HFFc6 (cell line): Measurements from ENCODE around the gene SERTAD1. TPM values are rescaled to one million over a fixed set of nuclear protein-coding genes. Genes with fewer than 3 reads are reported as not detected.

ENCODE experiments used
- DNase-seq: peaks from one replicate; pipeline ENCODE4 v3.0.0-alpha.2; 2018
- H3K27ac Mint-ChIP-seq: 2 replicates; pipeline ENCODE4 v1.8.0; 2020; ENCODE audit warnings: mild to moderate bottlenecking, mixed read lengths
- H3K27me3 Mint-ChIP-seq: 2 replicates; pipeline ENCODE4 v1.8.0; 2021; ENCODE audit warnings: mild to moderate bottlenecking, moderate library complexity, mixed read lengths; ENCODE audit not compliant: insufficient read depth
- H3K36me3 Mint-ChIP-seq: 2 replicates; pipeline ENCODE4 v1.8.0; 2021; ENCODE audit warnings: low read depth, mixed read lengths
- H3K4me1 Mint-ChIP-seq: 2 replicates; pipeline ENCODE4 v1.8.0; 2020; ENCODE audit warnings: low read depth, mixed read lengths
- H3K4me3 Mint-ChIP-seq: 2 replicates; pipeline ENCODE4 v1.8.0; 2020; ENCODE audit warnings: mild to moderate bottlenecking, moderate library complexity, mixed read lengths
- H3K9me3 Mint-ChIP-seq: 2 replicates; pipeline ENCODE4 v1.8.0; 2020; ENCODE audit warnings: mild to moderate bottlenecking, mixed read lengths
- total RNA-seq, 6 experiments: library from RNA; stranded (reverse); fragmentation: NEBNext Ultra II Directional; extraction: Animal tissue kit (Norgen Biotek cat#: 25700); gene quantifications; 2 replicates in 1 of 6; 3 replicates in 5 of 6; pipeline ENCODE4 v1.2.3, GENCODE V29; 2021
- TF ChIP-seq, protein P1 (sequence below): fragments of 200-600 bp; sonication (generic); IDR thresholded peaks from 2 replicates; pipeline ENCODE4 v1.5.0; 2021; ENCODE audit warnings: antibody characterized with exemption, mild to moderate bottlenecking

Gene SERTAD1
- total RNA-seq, 6 experiments from 2014 or later: 18.5 to 25.4 (median 21.2) TPM

DNA sequence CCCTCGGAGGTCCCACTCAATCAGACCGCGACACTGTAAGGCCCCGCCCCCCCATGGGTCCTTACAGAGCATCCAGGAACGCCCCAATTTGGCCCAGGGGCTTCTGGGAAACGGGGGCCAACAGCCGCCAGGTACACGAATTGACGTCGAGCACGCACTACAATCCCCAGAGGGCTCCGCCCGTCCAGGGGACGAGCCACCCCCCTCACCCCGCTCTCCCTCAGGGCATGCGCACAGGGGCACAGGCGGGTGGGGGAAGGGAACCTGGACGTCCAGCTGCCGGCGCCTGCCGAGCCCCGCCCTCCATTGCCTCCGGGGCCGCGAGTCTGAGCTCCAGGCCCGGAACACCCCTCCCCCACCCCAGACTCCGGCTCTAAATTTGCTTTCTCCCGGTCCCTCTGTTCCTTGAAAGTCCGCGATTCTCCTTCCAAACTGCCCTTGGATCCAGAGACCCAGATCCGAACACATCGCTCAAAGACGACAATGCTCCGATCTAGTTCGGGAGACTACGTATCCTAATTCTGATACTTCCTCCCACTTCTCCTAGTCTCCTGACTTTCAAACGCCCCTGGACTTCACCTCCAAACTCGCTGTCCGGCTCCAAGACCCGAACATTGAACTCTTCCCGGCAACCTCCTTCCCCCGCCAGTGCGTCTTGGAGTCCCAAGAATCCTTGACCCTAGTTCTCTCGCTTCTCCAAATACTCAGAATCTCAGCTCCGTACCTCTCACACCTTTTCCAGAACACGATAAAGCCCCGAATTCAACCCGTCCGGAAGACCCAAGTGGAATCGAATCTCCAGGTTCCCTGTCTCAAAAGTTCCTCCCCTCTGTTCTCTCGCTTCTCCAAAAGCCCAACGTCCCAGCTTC, 17.6 kb upstream of the SERTAD1 start:
- Mint-ChIP-seq H3K9me3 (no peaks in the 10 kb centered on the region), H3K4me1 (peaks cover 36% of the 10 kb centered on the region), H3K27ac (peak overlapping the region; percentile 93), H3K27me3 (peaks cover 3% of the 10 kb centered on the region; the same call in 1 of the 2 replicates), H3K36me3 (peaks cover 43% of the 10 kb centered on the region), H3K4me3 (peak overlapping the region; percentile 96)
- peak; percentile 99 for DNase-seq
- TF ChIP-seq, protein P1, sequence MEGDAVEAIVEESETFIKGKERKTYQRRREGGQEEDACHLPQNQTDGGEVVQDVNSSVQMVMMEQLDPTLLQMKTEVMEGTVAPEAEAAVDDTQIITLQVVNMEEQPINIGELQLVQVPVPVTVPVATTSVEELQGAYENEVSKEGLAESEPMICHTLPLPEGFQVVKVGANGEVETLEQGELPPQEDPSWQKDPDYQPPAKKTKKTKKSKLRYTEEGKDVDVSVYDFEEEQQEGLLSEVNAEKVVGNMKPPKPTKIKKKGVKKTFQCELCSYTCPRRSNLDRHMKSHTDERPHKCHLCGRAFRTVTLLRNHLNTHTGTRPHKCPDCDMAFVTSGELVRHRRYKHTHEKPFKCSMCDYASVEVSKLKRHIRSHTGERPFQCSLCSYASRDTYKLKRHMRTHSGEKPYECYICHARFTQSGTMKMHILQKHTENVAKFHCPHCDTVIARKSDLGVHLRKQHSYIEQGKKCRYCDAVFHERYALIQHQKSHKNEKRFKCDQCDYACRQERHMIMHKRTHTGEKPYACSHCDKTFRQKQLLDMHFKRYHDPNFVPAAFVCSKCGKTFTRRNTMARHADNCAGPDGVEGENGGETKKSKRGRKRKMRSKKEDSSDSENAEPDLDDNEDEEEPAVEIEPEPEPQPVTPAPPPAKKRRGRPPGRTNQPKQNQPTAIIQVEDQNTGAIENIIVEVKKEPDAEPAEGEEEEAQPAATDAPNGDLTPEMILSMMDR: no peak

DNA sequence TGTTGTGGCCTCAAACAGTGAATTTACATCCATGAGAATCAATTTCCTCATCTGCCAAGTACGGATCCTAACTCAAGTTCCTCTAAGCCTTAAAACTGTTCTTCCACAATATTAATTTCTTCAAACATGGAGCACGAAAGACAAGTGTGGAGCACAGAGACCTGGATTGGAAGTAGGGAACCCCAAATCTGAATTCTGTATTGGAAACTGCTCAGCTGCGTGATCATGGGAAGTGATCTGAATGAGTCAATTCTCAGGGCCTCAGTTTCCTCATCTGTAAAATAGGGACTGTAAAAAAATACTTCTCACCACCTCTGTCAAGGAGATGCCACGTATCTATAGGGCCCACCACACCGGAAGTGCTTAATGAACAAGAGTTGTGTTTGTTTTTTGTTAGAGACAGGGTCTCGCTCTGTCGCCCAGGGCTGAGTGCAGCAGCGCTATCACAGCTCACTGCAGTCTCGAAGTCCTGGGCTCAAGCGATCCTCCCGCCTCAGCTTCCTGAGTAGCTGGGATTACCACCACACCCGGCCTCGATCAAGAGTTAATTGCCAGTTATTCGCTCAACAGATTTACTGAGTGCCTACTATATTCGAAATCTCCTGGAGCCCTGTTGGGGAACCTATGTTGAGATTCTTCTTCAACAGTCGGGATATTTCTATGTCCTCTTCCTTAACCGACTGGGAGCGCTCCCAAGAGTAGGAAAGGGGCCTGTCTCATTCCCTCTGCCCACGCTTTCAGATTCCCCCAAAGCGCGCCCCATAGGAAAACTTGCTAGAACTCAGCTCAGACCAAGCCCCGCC, 16.7 kb upstream of the SERTAD1 start:
- TF ChIP-seq, protein P1: no peak; the same call in 1 of the 2 replicates
- no peaks in the 10 kb centered on the region for H3K9me3 Mint-ChIP-seq
- H3K27ac Mint-ChIP-seq: peak overlapping the region; percentile 93
- DNase-seq: no peak
- peaks cover 3% of the 10 kb centered on the region; the same call in 1 of the 2 replicates for H3K27me3 Mint-ChIP-seq
- peaks cover 36% of the 10 kb centered on the region for H3K4me1 Mint-ChIP-seq
- peaks cover 42% of the 10 kb centered on the region for H3K36me3 Mint-ChIP-seq
- peak overlapping the region; percentile 96 for H3K4me3 Mint-ChIP-seq

DNA sequence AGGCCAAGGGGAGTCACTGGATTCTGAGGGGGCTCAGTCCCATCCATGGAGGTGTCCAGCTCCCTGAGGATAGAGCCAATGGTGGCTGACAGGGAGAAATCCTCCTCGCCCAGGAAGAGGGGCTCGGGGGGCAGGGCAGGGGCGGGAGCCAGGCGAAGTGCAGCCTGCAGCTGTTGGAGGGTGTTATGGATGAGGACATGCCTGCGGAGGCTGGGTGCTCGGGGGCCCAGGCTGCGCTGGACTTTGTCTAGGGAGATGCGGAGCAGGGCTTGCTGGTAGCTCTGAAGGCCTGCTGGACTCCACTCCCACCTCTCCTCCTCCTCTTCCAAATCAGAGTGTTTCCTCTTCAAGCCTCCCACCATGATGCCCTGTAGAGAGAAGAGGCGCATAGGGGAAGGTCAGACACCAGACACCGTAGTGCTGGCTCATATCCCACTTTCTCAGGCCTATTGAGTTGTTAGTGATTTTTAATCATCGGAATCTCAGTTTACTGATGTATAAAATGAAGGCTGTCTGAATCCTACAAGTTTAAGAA, 16.0 kb upstream of the SERTAD1 start:
- Mint-ChIP-seq H3K27ac (peak overlapping the region; percentile 93), H3K27me3 (peaks cover 3% of the 10 kb centered on the region; the same call in 1 of the 2 replicates), H3K4me1 (peaks cover 36% of the 10 kb centered on the region), H3K4me3 (peak overlapping the region; percentile 96), H3K9me3 (no peaks in the 10 kb centered on the region), H3K36me3 (peaks cover 42% of the 10 kb centered on the region)
- TF ChIP-seq, protein P1: no peak
- no peak for DNase-seq

DNA sequence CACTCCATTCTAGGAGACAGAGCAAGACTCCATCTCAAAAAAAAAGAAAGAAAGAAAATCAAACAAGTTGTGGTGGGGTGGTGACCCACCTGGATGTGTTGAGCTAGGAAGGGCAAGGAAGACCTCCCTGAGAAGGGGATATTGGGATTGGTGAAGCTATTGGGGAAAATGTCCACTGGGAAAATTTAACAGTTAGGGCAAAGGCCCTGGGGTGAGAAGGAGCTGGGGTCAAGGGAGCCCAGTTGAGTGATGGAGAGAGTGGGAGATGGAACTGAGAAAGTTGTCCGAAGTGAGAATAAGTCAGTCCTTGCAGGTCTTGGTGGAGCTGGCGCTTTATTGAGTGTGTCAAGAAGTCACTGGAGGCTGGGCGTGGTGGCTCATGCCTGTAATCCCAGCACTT, 12.5 kb upstream of the SERTAD1 start:
- no peak overlapping the region for H3K4me3 Mint-ChIP-seq
- peak overlapping the region; percentile 27 for H3K27ac Mint-ChIP-seq

More for the DNA sequence above, 12.5 kb upstream of the SERTAD1 start:
- TF ChIP-seq, protein P1: no peak
- no peak for DNase-seq
- Mint-ChIP-seq H3K27me3 (peaks cover 4% of the 10 kb centered on the region), H3K36me3 (peaks cover 33% of the 10 kb centered on the region), H3K9me3 (no peaks in the 10 kb centered on the region), H3K4me1 (peaks cover 26% of the 10 kb centered on the region)
